ENCODE results near the gene RECQL5.
A peak's percentile ranks its signal among the peaks of the same experiment; 100 is the strongest.

Gene RECQL5

GRCh38 chr17:75666959-75667790 is at the start of gene RECQL5, which contains the start of gene SAP30BP:
Gene RECQL5, minus strand, starts transcription at chr17:75667154. Its CDS starts 597 bp downstream, at chr17:75666557.
Gene SAP30BP, plus strand, starts transcription at chr17:75667338. Its CDS starts 35 bp downstream, at chr17:75667373.
- peak; percentile 97 for DNase-seq (ENCODE audit: low read depth)

- DNase-seq (ENCODE audit: low read depth), result no peak
Observed at GRCh38 chr17:75712446-75712845, 45.5 kb upstream of the RECQL5 start.

GRCh38 chr17:75707079-75707571 is 40.2 kb upstream of the RECQL5 start:
- DNase-seq (ENCODE audit: low read depth), result no peak

- no peak for DNase-seq (ENCODE audit: low read depth)
Observed at GRCh38 chr17:75706042-75706728, 39.2 kb upstream of the RECQL5 start.

- DNase-seq (ENCODE audit: low read depth), result no peak
Observed at GRCh38 chr17:75704963-75705875, 38.3 kb upstream of the RECQL5 start.

GRCh38 chr17:75703591-75703990 is 36.6 kb upstream of the RECQL5 start:
- no peak for DNase-seq (ENCODE audit: low read depth)

- DNase-seq (ENCODE audit: low read depth), result no peak
Observed at GRCh38 chr17:75703191-75703590, 36.2 kb upstream of the RECQL5 start.

GRCh38 chr17:75701288-75701687 is 34.3 kb upstream of the RECQL5 start:
- no peak for DNase-seq (ENCODE audit: low read depth)

- DNase-seq (ENCODE audit: low read depth), result no peak
Observed at GRCh38 chr17:75698659-75699058, 31.7 kb upstream of the RECQL5 start.

- DNase-seq (ENCODE audit: low read depth), result no peak
Observed at GRCh38 chr17:75697651-75698291, 30.8 kb upstream of the RECQL5 start.

- DNase-seq (ENCODE audit: low read depth), result no peak
Observed at GRCh38 chr17:75695830-75696271, 28.9 kb upstream of the RECQL5 start.

- DNase-seq (ENCODE audit: low read depth), result no peak
Observed at GRCh38 chr17:75695141-75695829, 28.3 kb upstream of the RECQL5 start.

GRCh38 chr17:75694536-75694935 is 27.6 kb upstream of the RECQL5 start:
- no peak for DNase-seq (ENCODE audit: low read depth)

GRCh38 chr17:75693500-75694481 is 26.8 kb upstream of the RECQL5 start:
- DNase-seq (ENCODE audit: low read depth), result no peak

- DNase-seq (ENCODE audit: low read depth), result no peak
Observed at GRCh38 chr17:75692976-75693375, 26.0 kb upstream of the RECQL5 start.

GRCh38 chr17:75691801-75692626 is 25.1 kb upstream of the RECQL5 start:
- no peak for DNase-seq (ENCODE audit: low read depth)

- DNase-seq (ENCODE audit: low read depth), result no peak
Observed at GRCh38 chr17:75691371-75691791, 24.4 kb upstream of the RECQL5 start.

GRCh38 chr17:75689441-75689873 is 22.5 kb upstream of the RECQL5 start:
- peak; percentile 24 for DNase-seq (ENCODE audit: low read depth)
